RPMI7951 (cell line): ENCODE results near the gene SMYD2. TPM values are rescaled to one million over a fixed set of nuclear protein-coding genes. Genes with fewer than 3 reads are reported as not detected.
A peak's percentile ranks its signal among the peaks of the same experiment; 100 is the strongest.

Experiments
- DNase-seq: peaks from one replicate; pipeline ENCODE4 v3.0.0-alpha.2; 2012; ENCODE audit warnings: low read depth
- total RNA-seq: library from RNA; depleted of rRNA; stranded (reverse); fragments of >200 nt; shearing (Covaris generic); gene quantifications from 2 replicates; pipeline ENCODE4 v1.2.3, GENCODE V29; 2014; rRNA removed

Gene SMYD2, protein sequence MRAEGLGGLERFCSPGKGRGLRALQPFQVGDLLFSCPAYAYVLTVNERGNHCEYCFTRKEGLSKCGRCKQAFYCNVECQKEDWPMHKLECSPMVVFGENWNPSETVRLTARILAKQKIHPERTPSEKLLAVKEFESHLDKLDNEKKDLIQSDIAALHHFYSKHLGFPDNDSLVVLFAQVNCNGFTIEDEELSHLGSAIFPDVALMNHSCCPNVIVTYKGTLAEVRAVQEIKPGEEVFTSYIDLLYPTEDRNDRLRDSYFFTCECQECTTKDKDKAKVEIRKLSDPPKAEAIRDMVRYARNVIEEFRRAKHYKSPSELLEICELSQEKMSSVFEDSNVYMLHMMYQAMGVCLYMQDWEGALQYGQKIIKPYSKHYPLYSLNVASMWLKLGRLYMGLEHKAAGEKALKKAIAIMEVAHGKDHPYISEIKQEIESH
- 75.5 and 82.2 TPM in 2 replicates for total RNA-seq

GRCh38 chr1:214281021-214281719 is at the start of gene SMYD2:
SMYD2 (plus strand) TSS chr1:214281159; CDS start chr1:214281255, 96 bp downstream.
- DNase-seq = peak; percentile 74

DNA sequence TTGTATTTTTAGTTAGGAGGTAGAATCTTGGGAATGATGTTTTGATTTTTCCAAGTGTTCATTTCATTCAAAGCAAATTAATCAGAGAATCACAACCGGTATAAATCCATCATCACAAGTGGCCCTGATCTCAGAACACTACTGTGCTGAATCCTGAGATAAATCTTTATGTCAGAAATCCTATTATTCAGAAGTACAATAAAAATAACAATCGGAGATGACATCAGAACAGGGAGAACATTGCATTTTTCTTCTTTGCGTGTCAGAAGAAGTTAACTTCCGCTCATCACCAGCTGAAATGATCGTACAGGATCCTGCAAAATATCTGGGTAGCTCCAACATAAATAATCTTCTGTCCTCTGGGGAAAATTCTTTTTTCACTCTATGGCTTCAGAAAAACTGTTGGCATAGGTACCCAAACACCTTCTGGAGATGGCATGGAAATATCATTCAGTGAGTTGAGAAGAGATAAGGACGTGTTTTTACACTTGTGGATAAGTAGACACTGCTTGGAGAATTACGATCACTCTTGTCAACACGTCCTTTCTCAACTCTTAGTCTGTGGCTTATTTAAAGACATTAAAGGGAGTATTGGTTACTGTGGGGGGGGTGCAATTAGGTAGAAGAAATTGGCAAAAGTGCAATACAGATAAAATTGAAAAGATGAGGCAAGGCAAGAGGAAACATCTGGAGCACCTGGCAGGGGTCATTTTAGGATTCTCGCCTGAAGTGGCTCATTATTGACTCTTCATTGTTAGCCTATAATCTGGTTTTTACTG is 46.9 kb upstream of the SMYD2 start:
- no peak for DNase-seq

DNA sequence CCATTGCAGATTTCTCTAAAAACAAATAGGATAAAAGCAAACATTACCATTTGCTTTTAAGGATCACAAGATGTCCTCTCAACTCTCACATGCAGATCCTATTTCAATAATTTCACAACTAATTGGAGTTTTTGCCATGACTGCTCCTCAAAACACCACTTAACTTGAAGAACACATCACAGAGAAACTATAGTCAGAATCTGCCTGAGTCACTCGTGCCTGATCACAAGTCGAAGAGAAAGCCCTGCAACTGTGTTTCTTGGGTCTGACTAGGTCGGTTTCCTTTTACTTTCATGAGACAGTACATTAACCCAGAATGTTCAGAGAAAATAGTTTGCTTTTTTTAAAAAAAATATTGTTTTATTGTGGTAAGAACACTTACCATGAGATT is 46.3 kb upstream of the SMYD2 start:
- DNase-seq = peak; percentile 8

GRCh38 chr1:214236477-214236876 is 44.5 kb upstream of the SMYD2 start:
- no peak for DNase-seq

GRCh38 chr1:214241060-214241459 is 39.9 kb upstream of the SMYD2 start:
- DNase-seq = no peak

- no peak for DNase-seq
These were observed 36.7 kb upstream of the SMYD2 start for GRCh38 chr1:214244252-214244651.

DNA sequence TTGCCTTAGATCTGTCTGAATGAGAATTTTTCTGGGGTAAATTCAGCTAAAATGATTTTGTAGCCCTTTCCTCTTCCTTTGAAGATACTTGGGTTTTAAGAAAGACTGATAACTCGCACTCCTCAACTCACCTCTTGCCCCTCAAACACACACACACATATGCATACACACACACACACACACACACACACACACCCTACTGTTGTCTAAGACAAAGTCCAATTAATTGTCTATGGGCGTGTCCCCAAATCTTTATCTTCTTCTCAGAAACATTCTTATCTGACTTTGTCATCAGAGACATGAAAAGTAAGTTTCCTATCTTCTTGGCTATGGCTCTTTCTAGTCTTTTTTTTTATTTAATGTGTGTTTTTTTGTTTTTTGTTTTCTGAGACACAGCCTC is 36.1 kb upstream of the SMYD2 start:
- no peak for DNase-seq

- DNase-seq = no peak
These were observed 33.4 kb upstream of the SMYD2 start for GRCh38 chr1:214247501-214248041.

DNA sequence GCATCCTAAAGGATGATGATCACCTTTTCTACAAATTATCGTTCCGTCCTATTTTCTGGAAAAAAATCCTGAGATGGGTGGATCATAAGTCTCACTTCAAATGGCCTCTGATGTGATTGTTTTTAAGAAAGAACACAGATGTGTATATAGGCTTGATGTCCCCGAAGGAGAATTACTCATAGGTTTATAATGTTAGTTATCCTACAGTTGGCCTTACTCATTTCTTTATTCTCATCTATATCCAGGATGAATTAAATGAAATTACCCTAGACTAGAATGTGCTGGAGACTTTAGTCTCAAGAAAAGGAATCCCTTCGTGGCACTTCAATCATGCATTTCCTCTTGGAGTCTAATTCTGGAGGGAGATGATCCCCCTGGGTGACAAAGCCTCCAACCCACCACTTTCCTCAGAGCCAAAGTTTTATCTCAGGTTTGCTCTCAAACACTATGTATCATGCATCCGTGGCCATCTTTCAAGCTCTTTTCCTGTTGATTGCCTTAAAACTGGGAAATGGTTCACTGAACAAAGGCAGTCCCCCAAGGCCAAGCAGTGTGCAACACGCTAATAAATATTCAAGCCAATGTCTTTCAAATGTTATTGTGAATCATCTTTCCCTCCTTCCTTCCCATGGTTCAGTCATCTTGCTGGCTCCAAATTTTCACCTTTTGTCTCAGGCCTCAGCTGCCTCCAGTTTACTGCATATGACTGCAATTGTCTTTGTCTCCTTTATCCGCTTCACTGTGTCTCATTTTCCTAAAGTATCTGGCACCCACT is 32.5 kb upstream of the SMYD2 start:
- no peak for DNase-seq

GRCh38 chr1:214249651-214250050 is 31.3 kb upstream of the SMYD2 start:
- DNase-seq = no peak

DNA sequence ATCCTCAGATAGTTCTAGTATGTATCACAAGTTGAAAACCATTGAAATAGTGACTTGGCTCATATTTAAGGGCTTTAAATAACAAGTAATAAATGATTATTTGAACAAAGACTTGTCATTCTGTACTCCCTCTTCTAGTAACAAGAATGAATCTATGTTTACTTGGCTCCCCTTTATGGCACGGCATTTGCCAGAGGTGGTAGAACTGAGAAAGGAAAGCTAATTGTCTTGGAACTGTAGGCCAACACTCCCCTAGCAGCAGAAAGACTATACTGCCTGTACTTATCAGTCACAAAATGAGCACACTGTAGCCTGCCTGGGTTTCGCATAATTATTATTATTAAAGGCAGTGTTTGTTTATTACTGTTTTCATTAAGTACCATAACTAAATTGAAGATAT is 29.6 kb upstream of the SMYD2 start:
- DNase-seq = no peak

- DNase-seq = no peak
These were observed 25.4 kb upstream of the SMYD2 start for GRCh38 chr1:214255509-214255908.

DNA sequence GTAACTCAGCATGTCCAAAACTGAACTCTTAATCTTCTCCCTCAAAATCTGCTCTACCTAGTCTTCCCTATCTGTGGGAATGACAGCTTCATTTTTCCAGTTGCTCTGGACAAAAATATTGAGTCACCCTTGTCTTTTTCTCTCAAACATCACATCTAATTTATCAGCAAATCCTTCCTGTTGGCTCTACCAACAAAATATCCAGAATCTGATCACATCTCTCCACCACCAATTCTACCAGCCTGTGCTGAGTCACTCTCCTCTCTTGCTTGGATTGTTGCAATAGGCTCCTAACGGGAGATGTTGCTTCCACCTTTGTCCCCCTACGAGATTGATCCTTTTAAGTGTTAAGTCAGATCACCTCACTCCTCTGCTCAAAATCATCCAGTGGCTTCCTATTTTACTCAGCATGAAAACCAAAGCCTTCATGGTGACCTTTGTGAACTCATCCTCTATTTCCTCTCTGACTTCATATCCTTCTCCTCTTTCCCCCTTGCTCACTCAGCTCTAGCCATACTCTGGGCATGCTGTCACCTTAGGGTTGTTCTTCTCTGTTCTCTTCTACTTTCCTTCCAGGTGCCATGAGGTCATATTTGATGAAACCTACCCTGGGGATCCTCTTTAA is 21.5 kb upstream of the SMYD2 start:
- DNase-seq = peak; percentile 16

DNA sequence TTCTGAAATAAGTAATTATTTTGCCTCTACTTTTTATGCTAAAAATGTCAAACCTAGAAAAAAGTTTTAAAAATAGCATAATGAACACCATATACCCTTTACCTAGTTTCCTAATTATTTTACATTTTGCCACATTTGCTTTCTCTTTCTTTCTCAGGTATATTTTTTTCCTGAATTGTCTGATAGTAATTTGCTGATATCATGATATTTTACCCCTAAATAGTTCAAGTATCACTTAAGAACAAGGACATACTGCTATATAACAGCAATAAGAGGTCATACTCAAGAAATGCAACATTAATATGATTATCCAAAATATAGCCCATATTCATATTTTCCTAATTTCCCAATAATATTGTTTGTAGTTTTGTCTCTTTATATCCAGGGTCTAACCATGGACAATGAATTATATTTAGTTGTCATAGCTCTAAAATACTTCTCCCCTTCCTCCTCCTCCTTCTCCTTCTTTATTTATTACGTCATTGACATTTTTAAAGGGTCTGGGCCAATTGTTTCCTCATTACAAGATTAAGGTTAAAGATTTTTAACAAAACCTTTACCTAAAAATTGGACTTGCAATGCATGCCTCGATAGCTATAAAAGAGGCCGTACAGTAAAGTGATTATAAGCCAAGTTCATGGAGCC is 20.3 kb upstream of the SMYD2 start:
- no peak for DNase-seq

GRCh38 chr1:214261206-214262123 is 19.5 kb upstream of the SMYD2 start:
- peak; percentile 69 for DNase-seq

DNA sequence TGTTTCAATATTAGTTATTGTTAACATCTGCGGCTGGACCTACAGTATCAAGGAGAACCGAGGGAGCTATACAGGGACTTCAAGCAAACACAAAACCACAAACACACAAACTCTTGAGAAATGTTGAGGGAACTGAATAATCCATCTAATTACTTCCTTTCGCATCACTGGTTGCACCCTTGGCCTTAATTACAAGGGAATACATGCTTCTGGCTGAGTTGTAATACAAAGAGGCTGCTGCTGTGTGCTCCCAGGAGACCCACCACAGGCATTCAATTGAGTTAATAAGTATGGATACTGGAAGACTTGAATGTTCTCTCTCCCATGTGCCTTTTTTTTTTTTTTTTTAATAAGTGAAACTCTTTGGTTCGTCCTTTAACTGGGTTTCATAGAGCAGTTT is 16.8 kb upstream of the SMYD2 start:
- peak; percentile 22 for DNase-seq

DNA sequence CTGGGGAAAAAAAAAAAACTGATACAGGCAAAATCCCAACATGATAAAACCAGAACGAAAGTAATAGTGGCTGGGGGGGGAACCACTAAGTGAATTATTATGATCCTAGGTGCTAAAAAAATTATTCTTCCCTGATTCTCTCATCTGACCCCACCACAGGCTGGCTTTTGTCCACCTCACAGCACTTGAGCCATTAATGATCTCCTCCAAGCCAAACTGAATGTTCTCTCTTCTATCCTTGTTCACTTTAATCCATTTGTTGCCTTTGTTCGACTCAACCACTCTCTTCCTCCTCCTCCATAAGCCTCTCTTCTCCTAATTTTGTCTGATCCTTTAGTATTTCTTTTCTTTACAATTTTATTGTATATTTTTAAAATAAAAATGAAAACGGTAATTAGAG is 16.0 kb upstream of the SMYD2 start:
- no peak for DNase-seq

- no peak for DNase-seq
These were observed 10.8 kb upstream of the SMYD2 start for GRCh38 chr1:214270097-214270650.
